Activated effector memory CD4-positive, alpha-beta T cell treated with anti-CD3 and anti-CD28 coated beads, Interleukin-2, amount 50 U/mL, for 16 hours (primary cell): Measurements from ENCODE around the gene PPP1R36.

ENCODE experiments used
- DNase-seq: peaks from one replicate; pipeline ENCODE4 v3.0.0-alpha.2; 2020

Gene PPP1R36

GRCh38 chr14:64572386-64573104, 22.8 kb downstream of the PPP1R36 start:
- DNase-seq, result no peak

DNA sequence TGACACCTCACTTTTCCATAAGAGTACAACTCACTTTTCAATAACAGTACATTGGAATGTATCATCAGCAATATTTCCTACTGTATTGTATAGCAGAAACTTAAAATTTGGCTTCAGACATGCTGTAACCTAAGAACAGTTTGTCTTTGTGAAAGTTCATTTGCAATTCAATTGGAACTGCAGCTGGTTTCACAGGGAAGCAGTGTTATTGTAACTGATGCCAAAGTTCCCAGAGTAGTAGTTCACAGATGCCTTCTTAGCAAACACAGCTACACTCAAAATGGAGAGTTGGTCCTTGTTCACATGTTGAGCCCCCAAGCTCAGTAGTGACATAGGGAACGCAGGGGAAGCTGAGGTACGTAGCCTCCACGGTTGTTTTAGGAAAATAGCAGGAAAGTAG, 23.3 kb downstream of the PPP1R36 start:
- no peak for DNase-seq

DNA sequence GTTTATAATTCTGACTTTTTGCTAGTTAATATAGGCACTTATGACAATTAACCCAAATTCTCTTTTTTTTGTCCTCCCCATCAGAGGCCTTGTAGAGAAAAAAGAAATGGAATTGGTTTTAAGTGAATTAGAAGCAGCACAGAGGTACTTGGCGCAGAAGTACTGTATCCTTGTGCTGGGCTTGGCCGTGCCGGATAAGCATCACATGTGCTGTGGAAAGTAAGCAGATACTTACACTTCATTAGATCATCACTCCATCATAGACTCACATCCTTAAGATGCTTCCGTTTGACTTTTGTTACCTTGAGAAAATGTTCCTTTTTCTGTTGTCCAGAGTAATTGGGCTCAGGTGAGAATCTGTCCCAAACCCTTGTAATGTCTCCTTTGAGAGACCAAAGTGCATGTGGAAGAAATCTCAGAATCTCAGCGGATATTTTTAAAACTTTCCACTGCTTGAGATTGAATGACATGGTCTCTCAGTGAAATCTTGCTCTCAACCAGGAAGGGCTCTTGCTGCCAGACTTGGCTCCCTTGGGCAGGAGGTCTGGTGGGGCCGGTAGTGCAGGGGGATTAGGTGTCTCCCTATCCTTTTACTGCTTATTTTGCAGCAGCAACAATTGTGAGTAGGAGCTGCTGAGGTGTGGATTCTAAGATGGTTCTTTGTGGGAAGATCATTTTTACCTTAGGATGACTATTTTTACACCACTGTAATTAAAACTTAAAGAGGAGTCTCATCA, 24.8 kb downstream of the PPP1R36 start:
- no peak for DNase-seq

GRCh38 chr14:64577211-64577610, 27.4 kb downstream of the PPP1R36 start:
- DNase-seq, result no peak

DNA sequence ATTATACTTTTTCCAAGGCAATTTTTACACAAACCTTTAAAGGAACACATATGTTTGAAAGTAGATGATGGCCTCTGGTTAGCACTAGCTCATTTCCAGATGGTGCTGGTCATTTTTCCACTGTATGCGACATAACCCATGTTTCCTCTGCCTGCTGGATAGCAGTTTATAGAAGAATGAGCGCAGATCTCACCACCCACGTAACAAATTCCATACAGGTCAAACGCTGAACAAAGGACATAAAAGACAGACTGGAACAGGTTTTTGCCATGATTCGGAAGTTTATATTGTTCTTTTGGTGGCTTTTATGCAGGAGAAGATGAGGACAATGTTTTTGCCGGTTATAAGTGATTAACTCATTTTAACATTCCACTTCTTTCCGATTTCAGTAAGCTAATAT, 30.7 kb downstream of the PPP1R36 start:
- DNase-seq, result no peak

- no peak for DNase-seq
Measured at GRCh38 chr14:64581363-64581762, 31.6 kb downstream of the PPP1R36 start.

GRCh38 chr14:64581817-64582216, 32.1 kb downstream of the PPP1R36 start:
- DNase-seq, result no peak

GRCh38 chr14:64584190-64584589, 34.4 kb downstream of the PPP1R36 start:
- no peak for DNase-seq

GRCh38 chr14:64591809-64592208, 42.0 kb downstream of the PPP1R36 start:
- DNase-seq, result no peak

DNA sequence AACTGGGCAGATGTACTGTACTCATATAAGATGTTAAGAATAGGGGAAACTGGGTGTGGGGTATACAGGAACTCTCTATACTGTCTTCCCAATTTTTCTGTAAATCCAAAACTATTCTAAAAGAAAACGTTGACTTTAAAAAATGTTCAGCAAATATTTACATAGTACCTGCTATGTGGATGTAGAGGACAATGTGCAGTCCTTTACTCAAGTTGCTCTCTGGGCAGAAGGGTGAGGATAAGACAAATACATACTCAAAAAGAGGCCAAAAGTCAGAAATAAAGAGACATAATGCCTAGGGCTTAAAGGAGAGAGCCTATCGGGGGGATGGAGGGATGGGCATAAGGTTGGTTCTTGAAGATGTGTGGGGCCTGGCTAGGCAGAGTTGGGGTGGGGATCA, 44.7 kb downstream of the PPP1R36 start:
- DNase-seq, result no peak

GRCh38 chr14:64598404-64598803, 48.6 kb downstream of the PPP1R36 start:
- DNase-seq, result no peak

DNA sequence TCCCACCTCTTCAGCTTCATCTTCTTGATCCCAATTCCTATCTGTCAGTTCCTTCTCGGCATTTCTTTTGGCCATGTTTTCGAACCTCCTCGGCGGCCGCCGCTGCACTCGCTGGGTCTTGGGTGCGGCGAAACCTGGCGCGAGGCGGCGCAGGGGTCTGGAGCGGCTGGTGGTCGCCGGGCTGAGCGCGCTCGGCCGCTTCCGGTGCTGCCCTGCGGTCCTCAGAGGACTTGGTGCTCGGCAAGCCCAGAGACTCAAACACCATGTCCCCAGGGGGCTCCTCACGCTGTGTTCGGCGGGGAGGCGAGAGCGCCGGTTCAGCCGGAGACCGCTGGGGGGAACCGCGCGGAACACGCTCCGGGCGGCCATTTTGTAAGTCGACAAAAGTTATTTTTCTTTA, 51.8 kb downstream of the PPP1R36 start:
- no peak for DNase-seq

- no peak for DNase-seq
Measured at GRCh38 chr14:64602826-64603225, 53.1 kb downstream of the PPP1R36 start.

DNA sequence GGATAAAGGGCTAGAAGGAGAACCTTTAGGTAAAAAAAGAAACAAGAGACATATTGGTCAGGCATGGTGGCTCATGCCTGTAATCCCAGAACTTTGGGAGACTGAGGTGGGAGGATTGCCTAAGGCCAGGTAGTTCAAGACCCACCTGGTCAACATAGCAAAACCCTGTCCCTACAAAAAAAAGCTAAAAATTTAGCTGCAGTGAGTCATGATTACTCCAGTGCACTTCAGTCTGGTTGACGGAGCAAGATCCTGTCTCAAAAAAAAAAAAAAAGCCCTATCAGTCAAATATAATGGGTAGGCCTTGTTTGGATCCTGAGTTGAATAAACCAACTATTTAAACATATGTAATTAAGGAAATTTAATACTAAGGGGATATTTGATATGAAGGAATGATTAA, 54.2 kb downstream of the PPP1R36 start:
- no peak for DNase-seq

DNA sequence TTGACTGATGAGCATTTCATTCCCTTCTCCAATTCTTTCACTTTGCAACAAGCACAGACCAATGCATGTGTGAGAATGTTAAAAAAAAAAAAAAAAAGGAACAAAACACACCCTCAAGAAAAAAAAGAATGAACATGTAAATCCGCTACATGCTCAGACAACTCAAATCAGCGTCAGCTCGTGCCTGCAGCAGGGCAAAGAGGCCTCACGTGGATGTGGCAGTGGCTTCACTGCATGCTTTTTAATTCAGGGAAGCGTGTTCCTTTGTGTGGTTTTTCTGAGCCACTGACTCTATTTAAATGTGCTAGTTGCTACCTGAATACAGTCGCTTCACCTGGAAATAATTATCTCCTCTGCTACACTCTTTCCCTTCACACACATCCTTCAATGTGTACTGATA, 55.1 kb downstream of the PPP1R36 start:
- DNase-seq, result no peak

- no peak for DNase-seq
Measured at GRCh38 chr14:64605926-64606685, 56.3 kb downstream of the PPP1R36 start.

GRCh38 chr14:64610049-64610746, 60.4 kb downstream of the PPP1R36 start:
- no peak for DNase-seq

GRCh38 chr14:64611358-64612020, 61.7 kb downstream of the PPP1R36 start:
- DNase-seq, result no peak

DNA sequence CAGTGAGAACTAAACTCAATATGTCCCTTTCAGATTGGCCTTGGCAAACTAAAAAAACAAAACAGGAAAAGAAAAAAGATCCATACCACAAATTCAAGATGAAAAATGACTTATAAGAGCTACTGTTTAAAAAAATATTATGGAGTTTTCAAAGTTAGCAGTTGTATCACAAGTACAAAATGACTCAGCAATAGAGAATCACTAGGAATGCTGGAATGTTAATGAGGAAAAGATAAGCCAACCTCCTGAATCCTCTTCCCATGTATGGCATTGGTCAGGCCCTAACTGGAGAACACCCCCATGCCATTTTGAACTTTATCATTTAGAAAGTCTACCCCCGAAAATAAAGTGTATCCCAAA, 62.2 kb downstream of the PPP1R36 start:
- DNase-seq, result no peak

DNA sequence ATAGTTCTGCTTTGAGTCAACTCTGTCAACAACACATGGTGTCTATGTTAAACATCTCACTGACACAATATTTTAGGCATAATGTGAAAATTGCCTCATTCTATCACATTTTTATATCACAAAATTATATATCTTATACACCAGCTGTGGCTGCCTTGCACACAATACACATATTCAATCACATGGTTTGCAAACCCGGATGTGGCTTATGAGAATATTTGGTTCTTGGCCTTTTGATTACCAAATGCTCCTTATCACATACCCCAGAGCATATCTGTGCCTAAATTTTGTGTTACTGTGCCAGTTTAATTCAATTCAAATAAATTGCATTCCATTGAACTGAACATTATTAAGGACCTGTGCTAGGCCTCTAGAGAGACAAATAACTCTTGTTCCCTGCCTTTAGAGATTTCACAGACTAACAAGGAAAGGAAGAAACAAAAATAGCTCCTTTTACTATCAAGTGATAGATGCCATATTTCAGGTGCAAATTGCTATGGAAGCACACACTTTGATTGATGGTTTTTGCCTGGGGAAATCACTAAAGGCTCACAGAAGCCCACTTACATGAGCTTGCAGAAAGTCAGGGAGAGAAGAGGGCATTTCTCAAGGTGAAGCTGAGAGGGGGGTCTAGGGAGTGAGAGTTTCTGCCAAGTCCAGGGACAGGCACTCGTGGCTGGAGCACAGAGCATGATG, 63.4 kb downstream of the PPP1R36 start:
- DNase-seq, result no peak

DNA sequence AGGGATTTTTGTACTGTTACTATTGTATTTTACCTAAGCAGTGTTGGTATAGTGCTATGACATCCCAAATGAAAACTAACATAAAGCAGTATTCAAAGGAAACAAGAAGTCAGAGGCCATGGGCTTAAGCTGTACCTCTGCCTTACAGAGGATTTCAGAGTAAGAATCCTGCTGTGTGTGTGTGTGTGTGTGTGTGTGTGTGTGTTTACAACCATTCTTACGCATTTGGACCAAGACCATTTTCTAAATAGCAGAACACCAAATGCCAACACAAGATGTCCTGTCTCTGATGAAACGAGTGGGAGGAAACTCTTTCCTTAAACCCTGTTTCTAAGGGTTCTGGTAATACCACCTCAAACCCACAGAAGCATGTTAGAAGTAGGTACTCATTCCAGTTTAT, 64.4 kb downstream of the PPP1R36 start:
- DNase-seq, result no peak

- DNase-seq, result no peak
Measured at GRCh38 chr14:64614805-64615391, 65.1 kb downstream of the PPP1R36 start.
